ENCODE measurements around the gene KANK2.

Gene KANK2

DNA sequence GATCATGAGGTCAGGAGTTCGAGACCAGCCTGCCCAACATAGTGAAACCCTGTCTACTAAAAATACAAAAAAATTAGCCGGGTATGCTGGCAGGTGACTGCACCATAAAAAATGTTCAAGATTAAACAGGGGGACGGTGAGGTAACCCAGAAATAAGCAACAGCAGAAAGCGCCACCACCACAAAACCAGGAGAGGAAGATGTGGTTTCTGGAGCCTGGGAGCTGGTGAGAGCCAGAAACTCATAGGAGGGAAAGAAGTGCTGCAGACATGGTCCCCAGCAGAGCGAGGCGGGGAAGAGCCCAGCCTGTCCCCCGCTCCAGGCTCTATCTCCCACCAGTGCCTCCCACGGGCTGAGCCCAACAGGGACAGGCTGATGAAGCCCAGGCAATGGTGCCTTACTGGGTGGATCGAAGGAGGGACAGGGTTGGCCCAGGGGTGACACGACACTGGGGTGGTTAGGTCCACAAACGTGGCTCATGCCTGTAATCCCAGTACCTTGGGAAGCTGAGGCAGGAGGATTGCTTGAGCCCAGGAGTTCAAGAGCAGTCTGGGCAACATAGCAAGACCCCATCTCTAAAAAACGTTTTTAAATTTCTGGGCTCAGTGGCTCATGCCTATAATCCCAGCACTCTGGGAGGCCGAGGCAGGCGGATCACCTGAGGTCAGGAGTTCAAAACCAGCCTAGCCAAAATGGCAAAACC, 60.8 kb downstream of the KANK2 start:
- Histone ChIP-seq H3K27ac (ENCODE audit: low read depth, low read length, poor library complexity, severe bottlenecking) (no peak overlapping the region), H3F3A (ENCODE audit: insufficient read depth, low read length) (peaks cover 3% of the 10 kb centered on the region; the same call in 1 of the 2 replicates), H4K20me1 (ENCODE audit: insufficient read depth, low read length) (no peaks in the 10 kb centered on the region), H3K9ac (ENCODE audit: low read length) (no peak overlapping the region), H3K79me2 (ENCODE audit: insufficient read depth, low read length) (no peaks in the 10 kb centered on the region), H3K9me3 (ENCODE audit: low read length) (no peaks in the 10 kb centered on the region), H3K36me3 (ENCODE audit: insufficient read depth, low read length) (peaks cover 17% of the 10 kb centered on the region), H3K4me3 (ENCODE audit: low read depth, low read length, poor library complexity, severe bottlenecking) (no peak overlapping the region), H3K4me1 (ENCODE audit: insufficient read depth, low read length, severe bottlenecking) (peaks cover 8% of the 10 kb centered on the region), H3K4me2 (ENCODE audit: low read length) (no peak overlapping the region), H3K9me2 (ENCODE audit: low read depth, low read length) (no peaks in the 10 kb centered on the region), H2AFZ (ENCODE audit: low read length) (no peak overlapping the region), H3K27me3 (ENCODE audit: insufficient read depth, low read length) (no peaks in the 10 kb centered on the region)
- no peak for TF ChIP-seq EZH2 (IDR thresholded peaks at IDR 0.05; ENCODE audit: borderline replicate concordance, low read length)
- TF ChIP-seq, protein P1, sequence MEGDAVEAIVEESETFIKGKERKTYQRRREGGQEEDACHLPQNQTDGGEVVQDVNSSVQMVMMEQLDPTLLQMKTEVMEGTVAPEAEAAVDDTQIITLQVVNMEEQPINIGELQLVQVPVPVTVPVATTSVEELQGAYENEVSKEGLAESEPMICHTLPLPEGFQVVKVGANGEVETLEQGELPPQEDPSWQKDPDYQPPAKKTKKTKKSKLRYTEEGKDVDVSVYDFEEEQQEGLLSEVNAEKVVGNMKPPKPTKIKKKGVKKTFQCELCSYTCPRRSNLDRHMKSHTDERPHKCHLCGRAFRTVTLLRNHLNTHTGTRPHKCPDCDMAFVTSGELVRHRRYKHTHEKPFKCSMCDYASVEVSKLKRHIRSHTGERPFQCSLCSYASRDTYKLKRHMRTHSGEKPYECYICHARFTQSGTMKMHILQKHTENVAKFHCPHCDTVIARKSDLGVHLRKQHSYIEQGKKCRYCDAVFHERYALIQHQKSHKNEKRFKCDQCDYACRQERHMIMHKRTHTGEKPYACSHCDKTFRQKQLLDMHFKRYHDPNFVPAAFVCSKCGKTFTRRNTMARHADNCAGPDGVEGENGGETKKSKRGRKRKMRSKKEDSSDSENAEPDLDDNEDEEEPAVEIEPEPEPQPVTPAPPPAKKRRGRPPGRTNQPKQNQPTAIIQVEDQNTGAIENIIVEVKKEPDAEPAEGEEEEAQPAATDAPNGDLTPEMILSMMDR (IDR thresholded peaks at IDR 0.05; ENCODE audit: low read length), result no peak

DNA sequence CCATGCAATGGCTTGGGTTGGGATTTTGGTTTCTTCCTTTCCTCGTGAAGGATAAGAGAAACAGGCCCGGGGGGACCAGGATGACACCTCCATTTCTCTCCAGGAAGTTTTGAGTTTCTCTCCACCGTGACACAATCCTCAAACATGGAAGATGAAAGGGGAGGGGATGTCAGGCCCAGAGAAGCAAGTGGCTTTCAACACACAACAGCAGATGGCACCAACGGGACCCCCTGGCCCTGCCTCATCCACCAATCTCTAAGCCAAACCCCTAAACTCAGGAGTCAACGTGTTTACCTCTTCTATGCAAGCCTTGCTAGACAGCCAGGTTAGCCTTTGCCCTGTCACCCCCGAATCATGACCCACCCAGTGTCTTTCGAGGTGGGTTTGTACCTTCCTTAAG, 65.9 kb downstream of the KANK2 start:
- Histone ChIP-seq H3K9ac (ENCODE audit: low read length) (no peak overlapping the region), H2AFZ (ENCODE audit: low read length) (no peak overlapping the region), H3K79me2 (ENCODE audit: insufficient read depth, low read length) (no peaks in the 10 kb centered on the region), H3K9me2 (ENCODE audit: low read depth, low read length) (no peaks in the 10 kb centered on the region), H3K36me3 (ENCODE audit: insufficient read depth, low read length) (peaks cover 68% of the 10 kb centered on the region), H4K20me1 (ENCODE audit: insufficient read depth, low read length) (no peaks in the 10 kb centered on the region), H3K4me1 (ENCODE audit: insufficient read depth, low read length, severe bottlenecking) (no peaks in the 10 kb centered on the region), H3K27me3 (ENCODE audit: insufficient read depth, low read length) (no peaks in the 10 kb centered on the region), H3K27ac (ENCODE audit: low read depth, low read length, poor library complexity, severe bottlenecking) (no peak overlapping the region), H3K9me3 (ENCODE audit: low read length) (no peaks in the 10 kb centered on the region), H3K4me3 (ENCODE audit: low read depth, low read length, poor library complexity, severe bottlenecking) (no peak overlapping the region), H3K4me2 (ENCODE audit: low read length) (no peak overlapping the region), H3F3A (ENCODE audit: insufficient read depth, low read length) (peaks cover 3% of the 10 kb centered on the region; the same call in 1 of the 2 replicates)
- TF ChIP-seq, protein P1 (IDR thresholded peaks at IDR 0.05; ENCODE audit: low read length), result no peak
- no peak for TF ChIP-seq EZH2 (IDR thresholded peaks at IDR 0.05; ENCODE audit: borderline replicate concordance, low read length)

DNA sequence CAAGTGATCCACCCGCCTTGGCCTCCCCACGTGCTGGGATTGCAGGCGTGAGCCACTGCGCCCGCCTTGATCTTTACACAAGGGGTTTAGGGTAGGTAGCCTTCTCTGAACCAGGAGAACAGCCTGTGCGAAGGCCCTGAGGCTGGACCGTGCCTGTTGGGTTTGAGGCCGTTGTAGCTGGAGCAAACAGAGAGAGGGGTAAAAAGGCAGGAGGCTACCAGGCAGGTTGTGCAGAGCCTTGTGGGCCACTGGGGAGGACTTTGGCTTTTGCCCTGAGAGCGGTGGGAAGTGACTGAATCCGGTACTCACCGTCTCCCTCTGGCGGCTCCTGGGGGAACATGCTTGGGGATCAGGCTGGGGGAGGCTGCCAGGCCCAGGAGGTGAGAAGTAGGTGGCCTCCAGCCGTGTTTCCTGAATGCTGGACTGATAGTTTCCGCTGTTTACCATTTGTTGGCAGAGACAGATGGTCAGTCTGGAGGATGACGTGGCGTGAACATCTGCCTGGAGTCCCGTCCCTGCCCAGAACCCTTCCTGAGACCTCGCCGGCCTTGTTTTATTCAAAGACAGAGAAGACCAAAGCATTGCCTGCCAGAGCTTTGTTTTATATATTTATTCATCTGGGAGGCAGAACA, 66.4 kb downstream of the KANK2 start:
- Histone ChIP-seq H3K36me3 (ENCODE audit: insufficient read depth, low read length) (peaks cover 73% of the 10 kb centered on the region), H3F3A (ENCODE audit: insufficient read depth, low read length) (peaks cover under 1% of the 10 kb centered on the region; the same call in 1 of the 2 replicates), H3K4me3 (ENCODE audit: low read depth, low read length, poor library complexity, severe bottlenecking) (no peak overlapping the region), H3K9me3 (ENCODE audit: low read length) (no peaks in the 10 kb centered on the region), H2AFZ (ENCODE audit: low read length) (no peak overlapping the region), H3K9ac (ENCODE audit: low read length) (no peak overlapping the region), H3K4me2 (ENCODE audit: low read length) (no peak overlapping the region), H3K27ac (ENCODE audit: low read depth, low read length, poor library complexity, severe bottlenecking) (no peak overlapping the region), H3K79me2 (ENCODE audit: insufficient read depth, low read length) (no peaks in the 10 kb centered on the region), H3K4me1 (ENCODE audit: insufficient read depth, low read length, severe bottlenecking) (no peaks in the 10 kb centered on the region), H3K9me2 (ENCODE audit: low read depth, low read length) (no peaks in the 10 kb centered on the region), H3K27me3 (ENCODE audit: insufficient read depth, low read length) (no peaks in the 10 kb centered on the region), H4K20me1 (ENCODE audit: insufficient read depth, low read length) (no peaks in the 10 kb centered on the region)
- no peak for TF ChIP-seq EZH2 (IDR thresholded peaks at IDR 0.05; ENCODE audit: borderline replicate concordance, low read length)
- TF ChIP-seq, protein P1 (IDR thresholded peaks at IDR 0.05; ENCODE audit: low read length), result peak; percentile 75

All from OCI-LY1 (cell line).